Karpas-422 (cell line): Measurements from ENCODE around the gene TES. TPM values are rescaled to one million over a fixed set of nuclear protein-coding genes. Genes with fewer than 3 reads are reported as not detected.

Source experiments
- DNase-seq: peaks from one replicate; pipeline ENCODE4 v3.0.0-alpha.2; 2015
- H2AFZ ChIP-seq: fragments of 200-600 bp; sonication (generic); 2 replicates; pipeline ENCODE4 v1.6.1; 2014; ENCODE audit warnings: antibody characterized with exemption, low read length, mixed read lengths
- H3K27ac ChIP-seq: fragments of 200-600 bp; sonication (generic); 2 replicates; pipeline ENCODE4 v1.5.1; 2014; ENCODE audit warnings: mild to moderate bottlenecking, low read length, moderate library complexity
- H3K27me3 ChIP-seq: fragments of 200-600 bp; sonication (generic); 2 replicates; pipeline ENCODE4 v1.6.1; 2014; ENCODE audit warnings: low read length, mixed read lengths
- H3K36me3 ChIP-seq: fragments of 200-600 bp; sonication (generic); 2 replicates; pipeline ENCODE4 v1.6.1; 2014; ENCODE audit warnings: low read length, mixed read lengths; ENCODE audit not compliant: insufficient read depth
- H3K4me1 ChIP-seq: fragments of 200-600 bp; sonication (generic); 2 replicates; pipeline ENCODE4 v1.6.1; 2014; ENCODE audit warnings: mild to moderate bottlenecking, low read length, mixed read lengths
- H3K4me2 ChIP-seq: fragments of 200-600 bp; sonication (generic); 2 replicates; pipeline ENCODE4 v1.6.1; 2014; ENCODE audit warnings: low read length, low read depth, mild to moderate bottlenecking; ENCODE audit not compliant: poor library complexity, severe bottlenecking
- H3K4me3 ChIP-seq: fragments of 200-600 bp; sonication (generic); 2 replicates; pipeline ENCODE4 v1.5.1; 2014; ENCODE audit warnings: mild to moderate bottlenecking, antibody characterized with exemption, low read length, mixed read lengths
- H3K79me2 ChIP-seq: fragments of 200-600 bp; sonication (generic); 2 replicates; pipeline ENCODE4 v1.6.1; 2014; ENCODE audit warnings: mild to moderate bottlenecking, low read length, mixed read lengths
- H3K9ac ChIP-seq: fragments of 200-600 bp; sonication (generic); 2 replicates; pipeline ENCODE4 v1.6.0; 2014; ENCODE audit warnings: low read length
- H3K9me2 ChIP-seq: fragments of 200-600 bp; sonication (generic), shearing (Covaris generic); replicated peaks from 2 replicates; pipeline ENCODE4 v1.6.0; 2014; ENCODE audit warnings: mild to moderate bottlenecking, low read length, moderate library complexity; ENCODE audit not compliant: insufficient read depth
- H3K9me3 ChIP-seq: fragments of 300-700, 200-600 bp; sonication (generic); 2 replicates; pipeline ENCODE4 v1.6.1; 2014; ENCODE audit warnings: low read length, mixed read lengths
- H4K20me1 ChIP-seq: fragments of 200-600 bp; sonication (generic); 2 replicates; pipeline ENCODE4 v1.6.1; 2014; ENCODE audit warnings: mild to moderate bottlenecking, antibody characterized with exemption, low read length, low read depth; ENCODE audit not compliant: insufficient read depth
- total RNA-seq: library from RNA; depleted of rRNA; stranded (reverse); fragments of >200 nt; shearing (Covaris generic); gene quantifications from 2 replicates; pipeline ENCODE4 v1.2.3, GENCODE V29; 2014; ENCODE audit warnings: low replicate concordance

TES gene
- total RNA-seq, 1 experiment from 2014 or later, result not detected

DNA sequence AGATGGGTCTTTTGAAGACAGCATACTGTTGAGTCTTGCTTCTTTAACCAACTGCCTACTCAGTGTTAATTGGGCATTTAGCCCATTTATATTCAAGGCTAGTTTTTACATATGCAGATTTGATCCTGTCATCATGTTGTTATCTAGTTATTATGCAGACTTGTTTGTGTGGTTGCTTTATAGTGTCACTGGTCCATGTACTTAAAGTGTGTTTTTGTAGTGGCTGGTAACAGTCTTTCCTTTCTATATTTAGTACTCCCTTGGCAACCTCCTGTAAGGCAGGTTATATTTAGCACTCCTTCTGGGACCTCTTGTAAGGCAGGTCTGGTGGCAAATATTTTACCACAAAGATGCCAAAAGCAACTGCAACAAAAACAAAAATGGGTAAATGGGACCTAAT lies 66.7 kb downstream of the TES start:
- Histone ChIP-seq H3K9ac (no peak overlapping the region), H2AFZ (no peak overlapping the region), H4K20me1 (no peaks in the 10 kb centered on the region), H3K4me2 (no peak overlapping the region), H3K36me3 (no peaks in the 10 kb centered on the region), H3K9me2 (no peaks in the 10 kb centered on the region), H3K9me3 (no peaks in the 10 kb centered on the region), H3K27me3 (no peaks in the 10 kb centered on the region), H3K4me3 (no peak overlapping the region), H3K79me2 (no peaks in the 10 kb centered on the region), H3K27ac (no peak overlapping the region), H3K4me1 (no peaks in the 10 kb centered on the region)
- DNase-seq, result no peak

DNA sequence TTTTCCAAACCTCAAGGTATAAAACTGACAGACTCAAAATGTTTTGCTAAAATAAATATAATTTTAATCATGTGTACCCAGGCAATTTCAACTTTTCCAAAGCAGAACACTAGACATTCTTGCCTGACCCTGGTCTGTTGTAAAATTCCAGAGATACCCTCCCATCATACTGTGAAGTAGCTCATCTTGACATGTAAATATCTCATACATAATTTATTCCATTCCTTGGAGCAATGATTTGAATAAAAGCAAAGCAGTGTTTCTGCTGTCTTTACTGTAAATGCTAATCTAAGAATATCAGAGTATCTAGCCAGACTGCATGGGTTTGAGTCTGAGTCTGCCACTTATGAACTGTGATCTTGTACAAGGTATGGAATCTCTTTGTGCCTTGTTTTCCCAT lies 68.9 kb downstream of the TES start:
- no peak overlapping the region for H3K27ac ChIP-seq

DNA sequence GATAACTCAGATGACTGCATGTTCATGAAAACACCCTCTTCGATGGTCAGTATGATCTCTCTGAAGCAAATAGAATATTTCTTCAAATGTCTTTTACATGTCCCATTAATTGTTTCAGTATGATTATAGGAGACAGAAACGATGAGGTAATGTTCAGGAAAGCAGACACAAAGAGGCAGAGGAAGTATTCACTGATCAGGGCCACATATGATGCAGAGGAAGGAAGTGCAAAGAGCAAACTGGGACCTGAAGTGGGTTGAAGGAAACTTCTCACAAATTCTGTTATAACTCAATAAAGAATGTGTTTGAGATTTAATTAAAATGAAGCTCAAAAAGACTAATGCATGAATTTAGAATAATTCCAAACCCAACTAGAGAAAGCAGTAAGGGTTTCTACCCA lies 70.5 kb downstream of the TES start:
- Histone ChIP-seq H3K4me3 (no peak overlapping the region), H3K79me2 (no peaks in the 10 kb centered on the region), H3K4me1 (no peaks in the 10 kb centered on the region), H3K4me2 (no peak overlapping the region), H3K27ac (no peak overlapping the region), H3K9me2 (no peaks in the 10 kb centered on the region), H2AFZ (no peak overlapping the region), H3K9me3 (no peaks in the 10 kb centered on the region), H4K20me1 (no peaks in the 10 kb centered on the region), H3K27me3 (no peaks in the 10 kb centered on the region), H3K36me3 (no peaks in the 10 kb centered on the region), H3K9ac (no peak overlapping the region)
- no peak for DNase-seq

More for the DNA sequence above, 68.9 kb downstream of the TES start:
- H3K36me3 ChIP-seq, result no peaks in the 10 kb centered on the region
- no peaks in the 10 kb centered on the region for H3K4me1 ChIP-seq
- H3K4me2 ChIP-seq, result no peak overlapping the region
- no peak overlapping the region for H2AFZ ChIP-seq
- DNase-seq, result no peak
- no peak overlapping the region for H3K4me3 ChIP-seq
- H4K20me1 ChIP-seq, result no peaks in the 10 kb centered on the region
- H3K27me3 ChIP-seq, result no peaks in the 10 kb centered on the region
- no peaks in the 10 kb centered on the region for H3K9me2 ChIP-seq
- H3K9ac ChIP-seq, result no peak overlapping the region
- no peaks in the 10 kb centered on the region for H3K9me3 ChIP-seq
- no peaks in the 10 kb centered on the region for H3K79me2 ChIP-seq

DNA sequence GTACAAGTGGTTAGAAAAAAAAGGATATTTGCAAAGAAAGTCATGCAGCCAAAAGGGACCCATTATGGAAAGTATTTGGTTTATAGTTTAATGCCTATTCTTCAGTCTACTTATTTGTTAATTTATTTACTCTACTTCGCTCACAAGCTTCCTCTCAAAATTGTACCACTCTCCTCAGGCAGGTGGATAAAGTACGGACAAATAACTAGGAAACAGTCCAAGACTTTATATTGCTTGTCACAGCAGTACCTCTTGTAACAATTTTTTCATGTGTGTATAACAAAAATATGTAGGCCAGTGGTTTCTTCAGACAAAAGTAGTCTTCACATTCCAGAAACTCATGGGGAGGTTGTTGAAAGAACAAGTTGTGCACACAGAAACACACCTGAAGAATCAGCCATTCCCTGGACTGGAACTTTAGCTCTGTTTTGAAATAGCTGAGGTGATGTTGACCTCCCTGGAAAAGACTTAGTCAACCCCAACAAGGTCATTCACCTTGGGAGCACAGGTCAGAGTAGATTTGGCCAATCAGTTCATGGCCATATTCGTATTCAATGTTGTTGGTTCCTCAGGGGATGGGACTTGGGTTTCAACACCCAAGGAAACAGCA lies 73.4 kb downstream of the TES start:
- no peaks in the 10 kb centered on the region for H3K79me2 ChIP-seq
- no peak for DNase-seq
- no peak overlapping the region for H3K4me2 ChIP-seq
- no peaks in the 10 kb centered on the region for H3K9me2 ChIP-seq
- no peak overlapping the region for H2AFZ ChIP-seq
- H4K20me1 ChIP-seq, result no peaks in the 10 kb centered on the region
- no peaks in the 10 kb centered on the region for H3K4me1 ChIP-seq
- no peaks in the 10 kb centered on the region for H3K9me3 ChIP-seq
- no peak overlapping the region for H3K27ac ChIP-seq
- no peak overlapping the region for H3K4me3 ChIP-seq
- H3K36me3 ChIP-seq, result no peaks in the 10 kb centered on the region
- no peak overlapping the region for H3K9ac ChIP-seq
- no peaks in the 10 kb centered on the region for H3K27me3 ChIP-seq

DNA sequence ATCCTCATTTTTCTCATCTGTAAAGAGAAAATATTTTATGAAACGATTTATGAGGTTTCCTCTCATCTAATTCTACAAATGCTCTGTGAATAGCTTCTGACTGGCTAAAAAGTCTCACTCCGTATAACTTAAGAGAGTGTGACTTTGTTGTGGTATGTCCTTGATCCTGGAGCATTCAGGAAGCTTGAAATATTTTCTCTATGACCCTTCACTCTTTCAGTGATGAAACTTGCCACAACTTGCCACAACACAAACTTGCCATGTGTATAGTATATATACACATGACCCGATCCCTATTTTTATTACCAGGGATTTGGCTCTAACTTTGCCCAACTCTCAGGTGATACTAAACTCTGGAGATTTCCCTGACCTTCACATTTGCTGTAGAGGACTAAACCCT lies 74.1 kb downstream of the TES start:
- Histone ChIP-seq H3K9ac (no peak overlapping the region), H4K20me1 (no peaks in the 10 kb centered on the region)

DNA sequence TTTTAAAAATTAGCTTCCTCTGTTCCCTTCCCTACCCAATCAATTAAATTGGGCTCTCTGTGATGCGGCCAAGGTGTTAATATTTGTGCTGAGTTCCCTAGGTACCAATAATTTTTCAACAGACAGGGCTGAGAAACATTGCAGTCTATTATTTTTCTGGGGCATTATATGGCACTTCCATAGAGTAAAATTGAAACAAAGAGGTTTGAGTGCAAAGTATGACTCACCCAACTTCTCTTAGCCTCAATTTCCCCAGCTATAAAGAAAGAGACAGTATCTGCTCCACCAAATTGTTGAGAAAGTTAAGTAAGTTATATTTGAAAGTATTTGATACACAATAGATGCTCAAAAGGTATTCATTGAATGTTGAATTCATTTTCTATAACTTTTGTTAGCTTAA lies 74.9 kb downstream of the TES start:
- no peak overlapping the region for H3K4me3 ChIP-seq
- H3K9ac ChIP-seq, result no peak overlapping the region
- no peaks in the 10 kb centered on the region for H3K4me1 ChIP-seq
- no peaks in the 10 kb centered on the region for H3K36me3 ChIP-seq
- H3K9me3 ChIP-seq, result no peaks in the 10 kb centered on the region
- no peaks in the 10 kb centered on the region for H4K20me1 ChIP-seq
- no peak overlapping the region for H3K4me2 ChIP-seq
- no peaks in the 10 kb centered on the region for H3K9me2 ChIP-seq
- no peaks in the 10 kb centered on the region for H3K27me3 ChIP-seq
- H3K79me2 ChIP-seq, result no peaks in the 10 kb centered on the region
- no peak overlapping the region for H3K27ac ChIP-seq
- no peak for DNase-seq
- H2AFZ ChIP-seq, result no peak overlapping the region

More for the DNA sequence above, 74.1 kb downstream of the TES start:
- Histone ChIP-seq H3K79me2 (no peaks in the 10 kb centered on the region), H2AFZ (no peak overlapping the region), H3K4me2 (no peak overlapping the region), H3K4me3 (no peak overlapping the region), H3K27ac (no peak overlapping the region), H3K9me3 (no peaks in the 10 kb centered on the region), H3K27me3 (no peaks in the 10 kb centered on the region), H3K9me2 (no peaks in the 10 kb centered on the region), H3K4me1 (no peaks in the 10 kb centered on the region), H3K36me3 (no peaks in the 10 kb centered on the region)
- no peak for DNase-seq

DNA sequence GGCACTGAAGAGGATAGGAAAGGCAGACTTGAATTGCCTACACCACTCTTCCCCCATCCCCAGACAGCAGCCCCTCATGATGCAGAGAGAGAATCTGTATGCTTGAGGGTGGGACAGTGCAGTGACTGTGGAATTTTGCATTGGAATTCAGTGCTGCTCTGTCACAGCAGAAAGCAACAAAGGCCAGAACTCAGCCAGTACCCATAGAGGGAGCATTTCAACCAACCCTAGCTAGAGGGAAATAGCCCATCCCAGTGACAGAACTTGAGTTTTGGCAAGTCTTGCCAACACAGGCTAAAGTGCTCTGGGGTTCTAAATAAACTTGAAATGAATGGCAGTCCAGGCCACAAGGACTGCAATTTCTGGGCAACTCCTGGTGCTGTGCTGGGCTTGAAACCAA lies 80.4 kb downstream of the TES start:
- H3K4me3 ChIP-seq, result no peak overlapping the region

DNA sequence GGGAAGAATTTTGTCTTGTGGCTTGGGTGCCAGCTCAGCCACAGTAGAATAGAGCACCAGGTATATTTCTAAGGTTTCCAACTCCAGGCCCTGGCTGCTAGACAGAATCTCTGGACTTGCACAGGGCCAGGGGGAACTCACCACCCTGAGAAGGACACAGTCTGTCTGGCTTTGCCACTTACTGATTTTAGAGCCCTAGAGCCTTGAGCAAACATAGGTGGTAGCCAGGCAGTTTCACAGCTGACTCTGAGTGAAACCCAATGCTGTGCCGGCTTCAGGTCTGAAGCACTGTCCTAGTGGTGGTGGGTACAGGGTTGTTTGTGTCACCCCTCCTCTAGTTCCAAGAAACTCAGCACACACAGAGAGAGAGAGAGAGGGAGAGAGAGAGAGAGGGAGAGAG lies 81.6 kb downstream of the TES start:
- H3K9ac ChIP-seq, result no peak overlapping the region
- no peaks in the 10 kb centered on the region for H3K36me3 ChIP-seq

More for the DNA sequence above, 80.4 kb downstream of the TES start:
- no peak for DNase-seq
- Histone ChIP-seq H2AFZ (no peak overlapping the region), H3K4me2 (no peak overlapping the region), H3K27me3 (no peaks in the 10 kb centered on the region), H3K4me1 (no peaks in the 10 kb centered on the region), H4K20me1 (no peaks in the 10 kb centered on the region), H3K9me3 (no peaks in the 10 kb centered on the region), H3K9ac (no peak overlapping the region), H3K36me3 (no peaks in the 10 kb centered on the region), H3K79me2 (no peaks in the 10 kb centered on the region), H3K27ac (no peak overlapping the region), H3K9me2 (no peaks in the 10 kb centered on the region)

DNA sequence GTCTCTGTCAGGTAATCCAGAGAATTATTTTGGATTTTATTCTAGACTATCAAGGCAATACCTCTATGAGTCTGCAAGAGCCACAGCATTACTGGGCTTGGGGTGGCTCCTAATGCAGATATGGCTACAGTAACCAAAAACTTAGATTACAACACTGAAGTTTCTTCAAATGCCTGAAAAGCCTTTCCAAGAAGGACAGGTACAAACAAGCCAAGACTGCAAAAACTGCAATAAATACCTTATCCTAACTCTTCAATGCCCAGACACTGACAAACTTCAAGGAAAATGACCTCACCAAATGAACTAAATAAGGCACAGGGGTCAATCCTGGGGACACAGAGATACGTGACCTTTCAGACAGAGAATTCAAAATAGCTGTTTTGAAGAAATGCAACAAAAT lies 82.0 kb downstream of the TES start:
- H3K9me2 ChIP-seq, result no peaks in the 10 kb centered on the region
- H3K79me2 ChIP-seq, result no peaks in the 10 kb centered on the region
- H2AFZ ChIP-seq, result no peak overlapping the region
- H4K20me1 ChIP-seq, result no peaks in the 10 kb centered on the region
- H3K27me3 ChIP-seq, result no peaks in the 10 kb centered on the region
- no peak overlapping the region for H3K27ac ChIP-seq
- H3K9me3 ChIP-seq, result no peaks in the 10 kb centered on the region
- H3K36me3 ChIP-seq, result no peaks in the 10 kb centered on the region
- H3K4me1 ChIP-seq, result no peaks in the 10 kb centered on the region
- no peak overlapping the region for H3K4me2 ChIP-seq
- no peak overlapping the region for H3K9ac ChIP-seq
- no peak overlapping the region for H3K4me3 ChIP-seq
- DNase-seq, result no peak

More for the DNA sequence above, 81.6 kb downstream of the TES start:
- Histone ChIP-seq H3K79me2 (no peaks in the 10 kb centered on the region), H3K9me3 (no peaks in the 10 kb centered on the region), H3K4me3 (no peak overlapping the region), H3K4me1 (no peaks in the 10 kb centered on the region), H3K9me2 (no peaks in the 10 kb centered on the region), H2AFZ (no peak overlapping the region), H3K4me2 (no peak overlapping the region), H3K27me3 (no peaks in the 10 kb centered on the region), H3K27ac (no peak overlapping the region), H4K20me1 (no peaks in the 10 kb centered on the region)
- DNase-seq, result no peak
